Esophagus muscularis mucosa (tissue), 3 donors: Measurements from ENCODE around the gene POU1F1.

ENCODE experiments used
- POLR2A ChIP-seq: fragments of 450-650 bp; IDR thresholded peaks from one replicate; pipeline ENCODE4 v1.6.1; 2017; ENCODE audit warnings: antibody characterized with exemption, moderate library complexity, mild to moderate bottlenecking, low read depth
- TF ChIP-seq, protein P1 (sequence below), 3 experiments: fragments of 200-600 bp in 2 of 3; fragments of 450-650 bp in 1 of 3; sonication (generic) in 2 of 3; IDR thresholded peaks; one replicate each; pipeline ENCODE4 v1.5.1; 2017 to 2019; ENCODE audit warnings: antibody characterized with exemption in 3 of 3, mild to moderate bottlenecking in 2 of 3, moderate library complexity in 1 of 3

DNA sequence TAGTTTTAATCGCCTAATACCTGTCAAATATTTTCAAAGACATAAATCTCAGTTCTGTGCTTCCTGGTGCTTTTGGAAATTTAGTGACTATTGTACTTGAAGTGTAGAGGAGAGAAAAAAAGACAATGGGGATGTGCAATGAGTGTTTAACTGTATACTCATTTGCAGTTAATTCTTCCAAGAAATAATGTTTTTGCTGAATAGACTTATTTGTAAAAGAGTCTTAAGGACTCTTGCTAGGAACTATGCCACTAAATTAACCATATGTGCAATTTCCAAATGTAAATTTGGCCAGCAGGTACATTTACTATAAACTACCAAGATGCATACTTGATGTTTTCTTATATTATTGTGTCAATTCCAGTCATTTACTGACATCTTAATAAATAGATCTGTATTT is 47.3 kb downstream of the POU1F1 start:
- TF ChIP-seq, protein P1, sequence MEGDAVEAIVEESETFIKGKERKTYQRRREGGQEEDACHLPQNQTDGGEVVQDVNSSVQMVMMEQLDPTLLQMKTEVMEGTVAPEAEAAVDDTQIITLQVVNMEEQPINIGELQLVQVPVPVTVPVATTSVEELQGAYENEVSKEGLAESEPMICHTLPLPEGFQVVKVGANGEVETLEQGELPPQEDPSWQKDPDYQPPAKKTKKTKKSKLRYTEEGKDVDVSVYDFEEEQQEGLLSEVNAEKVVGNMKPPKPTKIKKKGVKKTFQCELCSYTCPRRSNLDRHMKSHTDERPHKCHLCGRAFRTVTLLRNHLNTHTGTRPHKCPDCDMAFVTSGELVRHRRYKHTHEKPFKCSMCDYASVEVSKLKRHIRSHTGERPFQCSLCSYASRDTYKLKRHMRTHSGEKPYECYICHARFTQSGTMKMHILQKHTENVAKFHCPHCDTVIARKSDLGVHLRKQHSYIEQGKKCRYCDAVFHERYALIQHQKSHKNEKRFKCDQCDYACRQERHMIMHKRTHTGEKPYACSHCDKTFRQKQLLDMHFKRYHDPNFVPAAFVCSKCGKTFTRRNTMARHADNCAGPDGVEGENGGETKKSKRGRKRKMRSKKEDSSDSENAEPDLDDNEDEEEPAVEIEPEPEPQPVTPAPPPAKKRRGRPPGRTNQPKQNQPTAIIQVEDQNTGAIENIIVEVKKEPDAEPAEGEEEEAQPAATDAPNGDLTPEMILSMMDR (IDR thresholded peaks at IDR 0.05), result no peak
- TF ChIP-seq POLR2A, result no peak
